ENCODE measurements around the gene ZBP1.

Gene ZBP1

GRCh38 chr20:57571782-57572416 is 48.3 kb downstream of the ZBP1 start:
- no peak for DNase-seq (ENCODE audit: low read depth in 2 of 2)

- no peak for DNase-seq (ENCODE audit: low read depth in 2 of 2)
Measured at GRCh38 chr20:57570920-57571319, 49.3 kb downstream of the ZBP1 start.

DNA sequence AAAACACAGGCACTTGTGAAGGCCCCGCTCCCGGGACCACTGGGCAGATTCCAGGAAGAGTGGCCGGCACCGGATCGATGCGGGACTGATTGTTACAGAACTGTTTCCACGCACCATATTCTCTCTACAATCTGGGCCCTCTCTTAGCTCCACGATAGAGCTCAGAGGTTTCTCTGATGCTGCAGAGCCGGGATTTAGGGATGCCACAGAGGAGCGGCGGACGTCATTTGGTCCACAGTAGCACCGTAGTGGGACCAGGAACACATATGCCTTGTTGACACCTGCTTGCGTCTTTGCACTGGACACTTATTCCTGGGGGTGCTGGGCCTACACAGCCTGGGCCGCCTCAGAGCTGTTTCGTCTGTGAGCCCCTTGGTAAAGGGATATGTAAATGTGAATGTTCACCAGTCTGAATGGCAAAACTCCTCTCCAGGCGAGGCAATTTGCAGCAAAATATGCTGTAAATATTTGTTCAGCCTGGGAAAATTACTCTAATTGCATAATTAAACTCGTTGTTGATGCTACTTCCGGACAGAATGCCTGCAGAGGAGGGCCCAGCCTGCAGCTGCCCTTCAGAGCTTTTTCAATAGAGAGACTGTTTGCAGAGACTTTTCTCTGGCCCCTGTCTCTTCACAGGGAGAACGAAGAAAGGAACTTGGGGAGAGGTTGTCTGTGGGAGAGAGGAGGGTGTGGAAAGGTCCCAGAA is 49.9 kb downstream of the ZBP1 start:
- no peak for DNase-seq (ENCODE audit: low read depth in 2 of 2)

- DNase-seq (ENCODE audit: low read depth in 2 of 2): no peak
Measured at GRCh38 chr20:57568960-57569359, 51.3 kb downstream of the ZBP1 start.

- DNase-seq (ENCODE audit: low read depth in 2 of 2): no peak
Measured at GRCh38 chr20:57568088-57568896, 51.9 kb downstream of the ZBP1 start.

DNA sequence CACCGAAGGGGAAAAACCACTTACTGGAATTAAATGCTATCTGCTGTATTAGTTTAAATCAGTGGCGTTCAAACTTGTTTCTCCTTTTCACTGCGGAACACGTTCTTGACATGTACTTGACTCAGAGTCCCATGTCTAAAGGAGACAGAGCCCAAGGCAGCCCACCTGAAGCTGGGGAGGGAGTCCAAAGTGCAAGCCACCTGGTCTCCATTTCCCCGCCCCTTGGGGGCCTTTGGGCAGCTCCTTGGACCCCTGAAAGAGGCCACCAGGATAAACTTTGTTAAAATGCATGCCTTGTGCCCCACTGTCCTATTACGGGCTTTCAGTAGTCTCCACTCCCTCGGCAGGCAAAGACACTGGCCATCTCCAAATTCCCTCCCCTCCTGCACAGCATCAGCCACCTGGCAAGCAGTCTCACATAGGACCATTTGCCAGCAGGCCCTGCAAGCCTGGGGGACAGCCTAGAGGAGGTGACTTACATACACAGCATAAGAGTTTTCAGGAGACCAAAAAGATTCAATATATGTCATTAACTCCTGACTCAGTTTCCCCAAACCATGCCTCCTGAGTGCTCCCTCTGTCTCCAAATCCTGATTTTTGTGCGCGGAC is 52.7 kb downstream of the ZBP1 start:
- no peak for DNase-seq (ENCODE audit: low read depth in 2 of 2)

GRCh38 chr20:57566803-57567459 is 53.3 kb downstream of the ZBP1 start:
- DNase-seq (ENCODE audit: low read depth in 2 of 2): no peak

DNA sequence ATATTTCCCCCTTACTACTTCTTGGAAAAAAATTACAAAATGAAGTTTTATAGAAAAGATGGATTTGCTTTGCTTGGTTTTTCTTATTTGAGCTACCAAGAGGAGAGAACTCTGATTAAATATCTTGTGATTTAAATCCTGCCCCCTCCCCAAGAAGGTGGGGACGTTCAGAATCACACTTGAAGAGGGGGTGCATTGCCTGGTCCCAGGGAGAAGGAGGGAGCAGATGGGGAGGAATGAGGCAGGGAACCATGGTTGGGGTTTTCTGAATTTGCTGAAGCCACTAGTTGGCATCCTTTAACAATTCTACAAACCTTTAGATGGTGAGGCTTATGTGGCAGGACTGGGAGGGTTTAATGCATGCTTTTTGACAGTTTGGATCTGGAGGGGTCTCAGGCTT is 53.8 kb downstream of the ZBP1 start:
- no peak for DNase-seq (ENCODE audit: low read depth in 2 of 2)

DNA sequence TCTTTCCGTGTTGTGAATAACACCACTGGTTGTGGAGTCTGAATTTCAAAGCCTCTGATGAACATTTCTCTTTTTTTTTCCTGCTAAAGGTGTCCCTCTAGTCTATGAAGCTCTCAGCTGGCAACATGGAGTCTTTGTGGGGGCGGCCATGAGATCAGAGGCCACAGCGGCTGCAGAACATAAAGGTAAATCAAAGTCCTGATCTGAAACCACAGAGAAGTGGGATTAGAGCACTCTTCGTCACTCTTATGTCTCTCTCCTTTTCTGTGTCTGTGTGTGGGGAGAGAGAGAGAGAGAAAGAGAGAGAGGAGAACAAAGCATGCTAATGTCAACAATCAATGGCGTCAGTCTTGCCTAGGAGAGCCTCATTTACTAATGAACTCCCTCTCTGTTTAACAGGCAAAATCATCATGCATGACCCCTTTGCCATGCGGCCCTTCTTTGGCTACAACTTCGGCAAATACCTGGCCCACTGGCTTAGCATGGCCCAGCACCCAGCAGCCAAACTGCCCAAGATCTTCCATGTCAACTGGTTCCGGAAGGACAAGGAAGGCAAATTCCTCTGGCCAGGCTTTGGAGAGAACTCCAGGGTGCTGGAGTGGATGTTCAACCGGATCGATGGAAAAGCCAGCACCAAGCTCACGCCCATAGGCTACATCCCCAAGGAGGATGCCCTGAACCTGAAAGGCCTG is 55.1 kb downstream of the ZBP1 start:
- DNase-seq (ENCODE audit: low read depth in 2 of 2): no peak

DNA sequence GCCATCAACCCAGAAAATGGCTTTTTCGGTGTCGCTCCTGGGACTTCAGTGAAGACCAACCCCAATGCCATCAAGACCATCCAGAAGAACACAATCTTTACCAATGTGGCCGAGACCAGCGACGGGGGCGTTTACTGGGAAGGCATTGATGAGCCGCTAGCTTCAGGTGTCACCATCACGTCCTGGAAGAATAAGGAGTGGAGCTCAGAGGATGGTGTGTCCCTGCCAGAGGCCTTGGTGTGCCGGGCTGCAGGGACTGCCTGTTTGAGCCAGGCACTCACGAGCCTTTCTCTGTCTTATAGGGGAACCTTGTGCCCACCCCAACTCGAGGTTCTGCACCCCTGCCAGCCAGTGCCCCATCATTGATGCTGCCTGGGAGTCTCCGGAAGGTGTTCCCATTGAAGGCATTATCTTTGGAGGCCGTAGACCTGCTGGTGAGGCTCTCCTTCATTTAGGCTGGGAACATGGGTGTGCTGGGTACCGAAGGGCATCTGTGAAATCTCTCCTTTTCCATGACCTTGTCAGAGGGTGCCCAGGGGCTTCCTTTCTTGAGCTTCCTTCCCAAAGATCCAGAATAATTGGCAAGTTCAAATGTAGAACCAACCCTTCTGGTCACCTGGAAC is 55.9 kb downstream of the ZBP1 start:
- DNase-seq (ENCODE audit: low read depth in 2 of 2): no peak

DNA sequence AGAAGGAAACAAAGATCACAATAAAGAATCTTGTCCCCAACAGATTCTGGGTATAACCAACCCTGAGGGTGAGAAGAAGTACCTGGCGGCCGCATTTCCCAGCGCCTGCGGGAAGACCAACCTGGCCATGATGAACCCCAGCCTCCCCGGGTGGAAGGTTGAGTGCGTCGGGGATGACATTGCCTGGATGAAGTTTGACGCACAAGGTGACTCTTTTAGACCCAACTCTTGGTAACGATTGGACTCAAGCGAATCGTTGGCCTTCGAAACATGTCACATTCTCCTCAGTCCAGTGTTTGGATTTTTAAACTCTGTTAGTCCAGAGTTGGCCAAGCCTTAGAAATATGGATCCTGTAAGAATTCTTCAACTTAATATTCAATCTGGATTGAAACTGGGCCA is 56.7 kb downstream of the ZBP1 start:
- DNase-seq (ENCODE audit: low read depth in 2 of 2): no peak

- no peak for DNase-seq (ENCODE audit: low read depth in 2 of 2)
Measured at GRCh38 chr20:57562541-57563465, 57.4 kb downstream of the ZBP1 start.

GRCh38 chr20:57561356-57562279 is 58.6 kb downstream of the ZBP1 start:
- no peak for DNase-seq (ENCODE audit: low read depth in 2 of 2)

GRCh38 chr20:57560554-57561355 is 59.5 kb downstream of the ZBP1 start, which contains the start of gene PCK1:
Gene PCK1 (plus strand): TSS chr20:57561110. CDS start chr20:57561412, 302 bp downstream.
- no peak for DNase-seq (ENCODE audit: low read depth in 2 of 2)

- DNase-seq (ENCODE audit: low read depth in 2 of 2): no peak
Measured at GRCh38 chr20:57559658-57560553, 60.3 kb downstream of the ZBP1 start.

DNA sequence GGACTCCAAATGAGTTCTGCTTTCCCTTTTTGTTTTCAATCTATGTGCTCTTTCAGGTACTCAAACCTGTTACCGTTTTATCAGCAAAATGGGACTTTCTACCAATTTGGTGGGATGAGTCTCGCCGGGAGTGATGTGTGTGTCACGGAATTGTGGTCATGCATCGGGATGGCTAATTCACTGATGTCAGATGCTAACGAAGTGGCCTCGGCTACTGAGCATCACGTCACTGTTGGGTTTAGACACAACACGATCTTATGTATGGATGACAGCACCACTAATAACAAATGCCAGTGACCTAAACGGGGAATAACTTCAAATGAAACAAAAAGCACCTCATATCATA is 61.0 kb downstream of the ZBP1 start:
- DNase-seq (ENCODE audit: low read depth in 2 of 2): no peak

Measured in stimulated activated CD8-positive, alpha-beta memory T cell treated with anti-CD3 and anti-CD28 coated beads, Interleukin-7, amount 100 ng/mL, for 4 hours (primary cell).